SU-DHL-6 (cell line): ENCODE results near the gene RYR2.

Experiments
- EZH2phosphoT487 ChIP-seq: fragments of 200-600 bp; sonication (generic), shearing (Covaris generic); conservative IDR thresholded peaks from 2 replicates; pipeline ENCODE4 v1.6.1; 2018; ENCODE audit warnings: mild to moderate bottlenecking, antibody characterized with exemption, low read length, moderate library complexity, mixed read lengths
- TF ChIP-seq, protein P1 (sequence below): fragments of 200-600 bp; sonication (generic); IDR thresholded peaks from one replicate; pipeline ENCODE4 v1.5.1; 2017; ENCODE audit warnings: antibody characterized with exemption, mild to moderate bottlenecking, low read length, moderate library complexity; ENCODE audit not compliant: insufficient read depth, poor library complexity, severe bottlenecking

DNA sequence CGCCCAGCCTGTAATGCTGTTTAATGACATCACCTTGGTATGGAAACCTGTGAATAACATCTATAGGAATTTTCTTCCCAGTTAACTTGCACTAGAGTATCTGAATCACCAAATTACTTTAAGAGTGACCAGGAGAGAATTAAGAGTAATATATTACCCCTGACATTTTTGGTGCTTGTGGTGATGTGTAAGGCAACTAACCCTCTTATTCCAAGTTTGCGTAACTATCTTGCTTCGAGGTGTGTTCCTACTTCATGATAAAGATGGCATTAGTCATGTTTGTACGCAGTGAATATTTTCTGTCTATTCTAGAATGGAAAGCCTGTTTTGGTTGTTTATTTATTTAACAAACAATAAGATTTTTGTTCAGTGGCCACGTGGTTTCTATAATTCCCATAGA, 717.4 kb downstream of the RYR2 start:
- TF ChIP-seq, protein P1, sequence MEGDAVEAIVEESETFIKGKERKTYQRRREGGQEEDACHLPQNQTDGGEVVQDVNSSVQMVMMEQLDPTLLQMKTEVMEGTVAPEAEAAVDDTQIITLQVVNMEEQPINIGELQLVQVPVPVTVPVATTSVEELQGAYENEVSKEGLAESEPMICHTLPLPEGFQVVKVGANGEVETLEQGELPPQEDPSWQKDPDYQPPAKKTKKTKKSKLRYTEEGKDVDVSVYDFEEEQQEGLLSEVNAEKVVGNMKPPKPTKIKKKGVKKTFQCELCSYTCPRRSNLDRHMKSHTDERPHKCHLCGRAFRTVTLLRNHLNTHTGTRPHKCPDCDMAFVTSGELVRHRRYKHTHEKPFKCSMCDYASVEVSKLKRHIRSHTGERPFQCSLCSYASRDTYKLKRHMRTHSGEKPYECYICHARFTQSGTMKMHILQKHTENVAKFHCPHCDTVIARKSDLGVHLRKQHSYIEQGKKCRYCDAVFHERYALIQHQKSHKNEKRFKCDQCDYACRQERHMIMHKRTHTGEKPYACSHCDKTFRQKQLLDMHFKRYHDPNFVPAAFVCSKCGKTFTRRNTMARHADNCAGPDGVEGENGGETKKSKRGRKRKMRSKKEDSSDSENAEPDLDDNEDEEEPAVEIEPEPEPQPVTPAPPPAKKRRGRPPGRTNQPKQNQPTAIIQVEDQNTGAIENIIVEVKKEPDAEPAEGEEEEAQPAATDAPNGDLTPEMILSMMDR, result no peak
- TF ChIP-seq EZH2phosphoT487, result no peak
